HG03103 (cell line): ENCODE data around the gene KLHL36.
"Not testable (repeated sequence)": the region's sequence is repeated elsewhere in the genome, so short reads cannot be mapped to it uniquely, and the experiment has no call there.

Source experiments
- ATAC-seq: cut with Tn5 transposase; IDR thresholded peaks from one replicate; pipeline ENCODE4 v1.9.1; 2021; ENCODE audit warnings: low read depth; ENCODE audit not compliant: unreplicated experiment

The KLHL36 gene

GRCh38 chr16:84614968-84615813 is 33.1 kb upstream of the KLHL36 start:
- no peak for ATAC-seq

DNA sequence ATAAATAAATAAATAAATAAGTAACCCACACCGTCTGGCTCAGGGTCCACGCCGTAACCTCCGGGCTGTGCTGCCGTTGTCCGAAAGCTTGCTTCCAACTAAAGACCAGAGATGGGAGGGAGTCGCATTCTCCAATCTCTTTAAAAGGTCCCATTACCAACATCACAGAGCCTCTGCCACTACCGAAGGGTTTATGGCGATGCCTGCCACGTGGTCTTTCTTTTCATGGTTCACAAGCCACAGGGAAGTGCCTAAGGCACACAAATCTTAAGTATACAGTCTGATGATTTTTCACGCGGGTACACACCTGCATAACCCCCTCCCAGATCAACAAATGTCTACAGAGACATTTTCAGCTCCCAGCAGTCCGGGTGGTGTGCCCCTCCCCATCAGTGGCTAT is 31.8 kb upstream of the KLHL36 start:
- no peak for ATAC-seq

GRCh38 chr16:84617041-84617790 is 31.1 kb upstream of the KLHL36 start:
- ATAC-seq = no peak

GRCh38 chr16:84617791-84618580 is 30.3 kb upstream of the KLHL36 start, which contains the start of gene COTL1:
Gene COTL1, minus strand, starts transcription at chr16:84618078. Its CDS starts 164 bp downstream, at chr16:84617914.
- ATAC-seq = peak; percentile 68

- no peak for ATAC-seq
Observed at GRCh38 chr16:84618581-84619460, 29.5 kb upstream of the KLHL36 start.

DNA sequence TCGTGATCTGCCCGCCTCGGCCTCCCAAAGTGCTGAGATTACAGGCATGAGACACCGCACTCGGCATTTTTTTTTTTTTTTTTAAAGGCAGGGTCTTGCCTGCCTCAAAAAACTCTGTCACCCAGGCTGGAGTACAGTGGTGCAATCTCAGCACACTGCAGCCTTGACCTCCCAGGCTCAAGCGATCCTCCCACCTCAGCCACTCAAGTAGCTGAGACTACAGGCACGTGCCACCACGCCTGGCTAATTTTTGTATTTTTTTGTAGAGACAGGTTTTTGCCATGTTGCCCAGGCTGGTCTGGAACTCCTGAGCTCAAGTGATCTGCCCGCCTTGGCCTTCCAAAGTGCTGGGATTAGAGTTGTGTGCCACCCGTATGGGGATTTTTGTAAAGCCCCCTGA is 27.4 kb upstream of the KLHL36 start:
- ATAC-seq = not testable (repeated sequence)

DNA sequence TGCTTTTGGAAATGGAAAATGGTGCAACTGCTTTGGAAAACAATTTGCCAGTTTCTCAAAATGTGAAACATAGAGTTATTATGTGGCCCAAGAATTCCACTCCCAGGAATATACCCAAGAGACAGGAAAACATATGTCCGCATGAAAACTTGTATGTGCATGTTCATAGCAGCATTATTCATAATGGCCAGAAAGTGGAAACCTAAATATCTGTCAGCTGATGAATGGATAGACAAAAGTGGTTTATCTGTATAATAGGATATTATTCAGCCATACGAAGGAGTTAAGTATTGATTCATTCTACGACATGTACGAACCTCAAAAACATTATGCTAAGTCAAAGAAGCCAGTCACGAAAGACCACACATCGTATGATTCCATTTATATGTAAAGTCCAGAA is 22.8 kb upstream of the KLHL36 start:
- ATAC-seq = no peak

GRCh38 chr16:84628226-84628731 is 20.0 kb upstream of the KLHL36 start:
- no peak for ATAC-seq

DNA sequence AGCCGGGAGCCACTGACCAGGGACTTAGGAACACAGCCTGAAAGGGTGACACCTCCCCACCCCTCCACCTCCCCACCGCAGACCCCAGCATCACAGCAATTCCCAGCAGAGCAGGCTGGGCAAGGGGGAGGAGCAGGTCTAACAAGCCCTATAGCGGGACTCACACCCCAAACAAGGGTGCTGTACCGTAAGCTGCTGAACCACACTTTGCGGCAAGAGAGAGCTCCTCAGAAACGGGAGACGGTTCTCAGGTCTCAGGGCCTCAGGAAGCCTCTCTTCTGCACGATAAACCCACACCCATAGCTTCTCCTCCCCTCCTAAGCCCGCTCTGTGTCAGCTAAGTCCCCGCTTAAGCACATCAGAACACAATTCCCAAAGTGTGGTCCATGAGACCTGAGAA is 18.7 kb upstream of the KLHL36 start:
- no peak for ATAC-seq

DNA sequence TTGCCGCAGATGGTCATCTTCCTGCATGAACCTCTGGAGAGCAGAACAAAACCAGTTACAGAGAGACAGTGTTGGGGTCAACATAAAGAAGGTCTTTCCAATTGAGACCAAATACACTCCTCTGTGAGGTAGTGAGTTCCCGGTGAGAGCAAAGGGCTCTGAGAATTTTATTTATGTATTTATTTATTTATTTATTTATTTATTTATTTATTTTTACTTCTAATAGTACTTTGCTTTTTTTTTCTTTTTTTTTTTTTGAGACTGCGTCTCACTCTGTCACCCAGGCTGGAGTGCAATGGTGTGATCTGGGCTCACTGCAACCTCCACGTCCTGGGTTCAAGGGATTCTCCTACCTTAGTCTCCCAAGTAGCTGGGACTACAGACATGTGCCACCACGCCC is 18.3 kb upstream of the KLHL36 start:
- no peak for ATAC-seq

DNA sequence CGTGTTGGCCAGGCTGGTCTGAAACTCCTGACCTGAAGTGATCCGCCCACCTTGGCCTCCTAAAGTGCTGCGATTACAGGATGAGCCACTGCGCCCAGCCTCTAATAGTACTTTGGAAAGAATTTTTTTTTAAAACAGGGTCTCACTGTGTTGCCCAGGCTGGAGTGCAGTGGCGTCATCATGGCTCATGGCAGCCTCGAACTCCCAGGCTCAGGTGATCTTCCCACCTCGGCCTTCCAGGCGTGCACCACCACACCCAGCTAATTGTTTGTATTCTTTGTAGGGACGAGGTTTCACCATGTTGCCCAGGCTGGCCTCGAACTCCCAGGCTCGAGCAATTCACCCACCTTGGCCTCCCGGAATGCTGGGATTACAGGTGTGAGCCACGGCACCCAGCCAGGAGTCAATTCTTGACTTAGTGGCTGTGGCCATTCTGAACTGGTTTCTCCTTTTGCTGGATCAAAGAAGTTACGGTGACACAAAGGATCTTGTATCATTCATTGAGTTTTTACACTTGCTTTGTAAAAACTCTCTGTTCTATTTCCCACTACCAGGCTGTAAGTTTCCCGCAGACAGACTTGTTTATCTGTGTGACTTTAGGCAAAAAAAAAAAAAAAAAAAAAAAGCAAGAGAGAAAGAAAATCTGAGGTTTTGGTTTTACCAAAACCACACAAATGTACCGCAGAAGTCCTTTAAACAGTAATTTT is 17.7 kb upstream of the KLHL36 start:
- ATAC-seq = no peak

DNA sequence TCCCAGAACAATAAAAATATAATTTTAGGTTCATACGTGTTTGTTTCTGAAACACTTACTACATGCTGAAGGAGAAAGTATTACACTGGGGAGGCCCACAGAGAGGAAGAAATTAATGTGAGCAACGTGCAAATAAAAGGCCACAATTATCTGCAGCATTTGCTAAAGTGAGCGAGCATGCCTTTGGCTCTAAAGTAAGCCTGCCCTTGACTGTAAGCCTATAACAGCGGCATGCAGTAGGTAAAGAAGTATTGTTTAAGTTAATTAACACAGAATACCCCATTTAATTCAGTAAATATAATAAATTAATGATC is 17.2 kb upstream of the KLHL36 start:
- ATAC-seq = no peak

DNA sequence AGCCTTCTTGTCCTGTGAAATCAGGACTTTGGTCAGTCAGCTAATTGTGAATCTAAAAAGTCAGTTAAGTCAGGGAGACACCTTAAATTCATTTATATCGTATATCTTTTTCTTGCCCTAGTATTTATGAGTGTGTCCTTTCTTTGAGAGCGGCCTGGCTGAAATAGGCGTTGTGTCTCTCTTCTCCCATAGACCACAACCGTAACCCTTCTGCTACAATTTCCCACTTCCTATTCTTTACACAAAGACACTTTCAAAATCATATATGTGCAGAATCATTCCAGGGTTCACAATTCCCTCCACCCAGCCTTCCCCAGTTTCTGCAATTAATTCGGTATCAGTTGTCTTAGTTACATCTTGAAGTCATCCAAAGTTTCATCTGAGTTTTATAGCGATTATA is 16.4 kb upstream of the KLHL36 start:
- ATAC-seq = no peak

GRCh38 chr16:84632862-84633261 is 15.4 kb upstream of the KLHL36 start:
- not testable (repeated sequence) for ATAC-seq

DNA sequence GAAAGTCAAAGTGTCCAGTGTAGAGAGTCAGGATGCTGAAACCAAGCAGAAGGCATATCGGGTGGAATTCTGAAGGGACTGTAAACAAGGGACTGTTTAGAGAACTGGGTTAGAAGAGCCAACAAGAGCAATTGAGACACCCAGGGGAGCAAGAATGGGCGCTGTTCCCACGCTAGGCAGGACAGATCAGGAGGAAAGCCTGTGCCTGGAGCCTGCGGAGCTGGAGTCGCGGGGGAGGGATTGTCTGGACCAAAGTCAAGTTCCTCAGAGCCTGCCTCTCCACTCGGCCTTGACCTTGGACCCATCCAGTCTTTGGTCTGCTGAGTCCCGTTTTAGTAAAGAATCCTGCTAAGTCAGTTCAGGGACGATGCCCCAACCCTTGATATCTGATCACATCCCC is 14.7 kb upstream of the KLHL36 start:
- no peak for ATAC-seq

DNA sequence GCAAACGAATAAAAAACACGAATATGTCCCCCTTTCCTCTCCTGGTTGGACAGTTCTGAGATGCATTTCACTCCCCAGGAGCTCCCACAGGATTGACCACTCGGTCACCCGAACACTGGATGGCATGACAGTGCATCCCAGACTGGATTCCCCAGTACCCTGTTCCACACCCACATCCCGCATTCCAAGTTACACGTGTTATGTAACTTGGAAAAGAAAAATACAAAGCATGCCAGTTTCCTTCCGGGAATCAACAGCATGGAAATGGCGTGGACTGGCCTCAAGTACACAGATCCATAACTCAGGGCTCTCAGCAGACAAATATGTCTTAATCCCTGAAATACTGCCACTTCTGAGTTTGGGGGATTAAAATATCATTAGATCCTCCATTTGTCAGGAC is 12.6 kb upstream of the KLHL36 start:
- ATAC-seq = no peak

- ATAC-seq = no peak
Observed at GRCh38 chr16:84637709-84638108, 10.6 kb upstream of the KLHL36 start.

- ATAC-seq = no peak
Observed at GRCh38 chr16:84638231-84638806, 10.0 kb upstream of the KLHL36 start.

DNA sequence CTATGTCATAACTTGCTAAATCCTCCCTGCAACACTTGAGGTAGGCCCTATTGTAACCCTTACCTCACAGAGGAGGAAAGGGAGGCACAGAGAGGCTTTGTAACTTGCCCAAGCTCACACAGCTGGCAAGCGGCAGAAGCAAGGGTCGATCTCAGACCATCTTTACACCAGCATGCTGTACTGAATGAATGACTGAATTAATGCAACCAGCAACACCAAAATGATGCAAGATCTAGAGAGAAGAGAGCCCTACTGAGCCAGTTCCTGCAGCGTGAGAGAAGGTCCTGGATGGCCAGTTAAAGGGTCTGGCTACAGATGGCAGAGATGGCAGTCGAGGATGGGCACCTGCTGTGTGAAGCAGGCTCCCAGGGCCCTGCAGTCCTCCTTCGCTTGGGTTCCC is 8.2 kb upstream of the KLHL36 start:
- no peak for ATAC-seq
